Naive thymus-derived CD4-positive, alpha-beta T cell (primary cell): ENCODE measurements around the gene CD300H. TPM values are rescaled to one million over a fixed set of nuclear protein-coding genes. Genes with fewer than 3 reads are reported as not detected.
A peak's percentile ranks its signal among the peaks of the same experiment; 100 is the strongest.

Source experiments
- ATAC-seq: fragments of 150-1000 bp; cut with Tn5 transposase; 2 replicates; pipeline ENCODE4 v1.10.0; 2021; ENCODE audit warnings: mild to moderate bottlenecking, moderate library complexity
- CTCF ChIA-PET: fragments of 350-600 bp; sonication (Branson Sonifier 250); formaldehyde crosslinking; loops from one replicate; lab custom pipeline; 2021; ENCODE audit warnings: antibody characterized with exemption; lab: Charles Lee
- POLR2A ChIA-PET: fragments of 350-600 bp; sonication (Branson Sonifier 250); formaldehyde crosslinking; loops from one replicate; lab custom pipeline; 2021; ENCODE audit warnings: antibody characterized with exemption, inconsistent platforms; lab: Charles Lee
- DNase-seq, 9 donors: peaks; one replicate each; pipeline versions ENCODE4 v3.0.0 to v3.0.0-alpha.2; 2020 to 2022; ENCODE audit warnings: mixed read lengths in 1 of 9
- H3K27ac ChIP-seq: one replicate; pipeline ENCODE4 v1.7.0; 2013; ENCODE audit warnings: mild to moderate bottlenecking, low read depth, low read length, moderate library complexity
- H3K27me3 ChIP-seq, 2 donors: one replicate each; pipeline ENCODE4 v1.7.0; 2013; ENCODE audit warnings: low read length in 2 of 2, mild to moderate bottlenecking in 2 of 2, moderate library complexity in 2 of 2; ENCODE audit not compliant: control insufficient read depth in 2 of 2, insufficient read depth in 2 of 2
- H3K36me3 ChIP-seq, 3 experiments: 1 replicate in 2 of 3; 2 replicates in 1 of 3; pipeline ENCODE4 v1.7.0; 2013; ENCODE audit warnings: low read length in 3 of 3, mild to moderate bottlenecking in 3 of 3, moderate library complexity in 1 of 3; ENCODE audit not compliant: insufficient read depth in 3 of 3, control insufficient read depth in 2 of 3
- H3K4me1 ChIP-seq, 2 donors: one replicate each; pipeline ENCODE4 v1.7.0; 2013; ENCODE audit warnings: low read length in 2 of 2, mild to moderate bottlenecking in 2 of 2, moderate library complexity in 1 of 2; ENCODE audit not compliant: control insufficient read depth in 2 of 2, insufficient read depth in 2 of 2
- H3K4me3 ChIP-seq: 2 replicates; pipeline ENCODE4 v1.7.0; 2013; ENCODE audit warnings: mild to moderate bottlenecking, low read length
- H3K9me3 ChIP-seq, 3 experiments: 1 replicate in 2 of 3; 2 replicates in 1 of 3; pipeline ENCODE4 v1.7.0; 2013; ENCODE audit warnings: low read length in 3 of 3; ENCODE audit not compliant: control insufficient read depth in 2 of 3
- H3K27ac Mint-ChIP-seq, 9 donors: one replicate each; pipeline ENCODE4 v1.8.0; 2020 to 2022; ENCODE audit warnings: mixed read lengths in 9 of 9, mild to moderate bottlenecking in 8 of 9, moderate library complexity in 5 of 9, inconsistent platforms in 2 of 9
- H3K27me3 Mint-ChIP-seq, 5 donors: one replicate each; pipeline ENCODE4 v1.8.0; 2021 to 2022; ENCODE audit warnings: mixed read lengths in 5 of 5, mild to moderate bottlenecking in 1 of 5
- H3K36me3 Mint-ChIP-seq, 5 donors: one replicate each; pipeline ENCODE4 v1.8.0; 2020 to 2022; ENCODE audit warnings: mixed read lengths in 5 of 5, mild to moderate bottlenecking in 3 of 5, inconsistent platforms in 1 of 5
- H3K4me1 Mint-ChIP-seq, 7 donors: one replicate each; pipeline ENCODE4 v1.8.0; 2020 to 2022; ENCODE audit warnings: mixed read lengths in 7 of 7, mild to moderate bottlenecking in 3 of 7, inconsistent platforms in 1 of 7
- H3K4me3 Mint-ChIP-seq, 10 donors: one replicate each; pipeline ENCODE4 v1.8.0; 2020 to 2022; ENCODE audit warnings: mild to moderate bottlenecking in 10 of 10, mixed read lengths in 10 of 10, moderate library complexity in 6 of 10, inconsistent platforms in 2 of 10
- H3K9me3 Mint-ChIP-seq, 11 donors: one replicate each; pipeline ENCODE4 v1.8.0; 2020 to 2022; ENCODE audit warnings: mixed read lengths in 11 of 11, mild to moderate bottlenecking in 4 of 11, inconsistent platforms in 1 of 11, moderate library complexity in 1 of 11
- intact Hi-C, 2 donors: fragments of 100-400 bp; cut with micrococcal nuclease; formaldehyde crosslinking; loops; one replicate each; pipeline ENCODE4 v1.15.1; 2023
- polyA plus RNA-seq, 2 donors: library from polyadenylated mRNA; unstranded; fragments of 300-500 nt; fragmentation: Illumina TruSeq; gene quantifications; one replicate each; pipeline ENCODE4 v1.2.3, GENCODE V29; 2021
- total RNA-seq, 6 experiments: library from RNA in 5 of 6; stranded (reverse) in 5 of 6; gene quantifications; 1 replicate in 5 of 6; 2 replicates in 1 of 6; pipeline ENCODE4 v1.2.3 and lab custom pipeline; 2021 to 2026

Gene CD300H
- total and polyA plus RNA-seq, 7 experiments from 2014 or later = 0.72 to 18.3 TPM; not detected in 5

DNA sequence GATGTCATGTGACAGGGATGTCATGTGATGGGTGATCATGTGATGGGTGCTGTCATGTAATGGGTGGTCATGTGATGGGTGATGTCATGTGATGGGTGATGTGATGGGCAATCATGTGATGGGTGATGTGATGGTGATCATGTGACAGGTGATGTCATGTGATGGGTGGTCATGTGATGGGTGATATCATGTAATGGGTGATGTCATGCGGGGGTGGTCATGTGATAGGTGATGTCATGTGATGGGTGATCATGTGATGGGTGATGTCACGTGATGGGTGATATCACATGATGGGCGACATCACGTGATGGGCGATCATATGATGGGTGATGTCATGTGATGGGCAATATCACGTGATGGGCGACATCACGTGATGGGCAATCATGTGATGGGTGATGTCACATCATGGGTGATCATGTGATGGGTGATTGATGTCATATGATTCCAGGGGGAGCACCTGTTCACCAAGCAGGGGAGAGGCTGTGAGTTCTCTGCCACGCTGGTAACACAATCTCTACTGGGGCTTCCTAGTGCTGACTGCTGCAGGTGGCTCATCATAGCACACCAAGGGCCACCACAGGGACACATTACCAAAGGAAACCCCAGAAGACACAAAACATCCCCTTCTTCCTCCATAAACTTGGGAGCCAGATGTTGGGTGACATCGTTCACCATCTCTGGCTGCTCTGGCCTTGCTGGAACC is 52.5 kb downstream of the CD300H start:
- H3K27me3 ChIP-seq = no peaks in the 10 kb centered on the region
- Mint-ChIP-seq H3K4me3 (peak overlapping the region in 5 of 10 donors; percentile 34 to 68 (median 58)), H3K9me3 (peaks cover 8 to 29% (median 16%) of the 10 kb centered on the region in 11 donors), H3K27me3 (peaks cover 15 to 27% (median 22%) of the 10 kb centered on the region in 5 donors), H3K36me3 (peaks cover 0 to 15% (median 3%) of the 10 kb centered on the region in 5 donors), H3K4me1 (peaks cover 0 to 11% (median 0%) of the 10 kb centered on the region in 7 donors), H3K27ac (peak overlapping the region in 8 of 9 donors; percentile 61 to 98 (median 90))
- no peak overlapping the region for H3K4me3 ChIP-seq
- ChIA-PET POLR2A (no interaction called here), CTCF (no interaction called here)
- H3K4me1 ChIP-seq = no peaks in the 10 kb centered on the region
- H3K36me3 ChIP-seq = no peaks in the 10 kb centered on the region
- ATAC-seq (peak; percentile 32), DNase-seq (peak in 1 of 9 donors; percentile 19)
- H3K9me3 ChIP-seq = no peaks in the 10 kb centered on the region
- H3K27ac ChIP-seq = no peak overlapping the region
- intact Hi-C loops = no loop called here

DNA sequence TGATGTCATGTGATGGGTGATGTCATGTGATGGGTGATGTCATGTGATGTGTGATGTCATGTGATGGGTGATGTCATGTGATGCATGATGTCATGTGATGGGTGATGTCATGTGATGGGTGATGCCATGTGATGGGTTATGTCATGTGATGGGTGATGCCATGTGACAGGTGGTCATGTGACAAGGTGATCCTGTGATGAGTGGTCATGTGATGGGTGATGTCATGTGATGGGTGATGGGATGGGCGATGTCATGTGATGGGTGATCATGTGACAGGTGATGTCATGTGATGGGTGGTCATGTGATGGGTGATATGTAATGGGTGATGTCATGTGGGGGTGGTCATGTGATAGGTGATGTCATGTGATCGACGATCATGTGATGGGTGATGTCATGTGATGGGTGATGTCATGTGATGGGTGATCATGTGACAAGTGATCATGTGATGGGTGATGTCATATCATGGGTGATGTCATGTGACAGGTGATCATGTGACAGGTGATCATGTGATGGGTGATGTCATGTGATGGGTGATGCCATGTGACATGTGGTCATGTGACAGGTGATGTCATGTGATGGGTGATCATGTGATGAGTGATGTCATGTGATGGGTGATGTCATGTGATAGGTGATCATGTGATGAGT is 53.2 kb downstream of the CD300H start:
- intact Hi-C loops = no loop called here
- Mint-ChIP-seq H3K36me3 (peaks cover 0 to 15% (median 3%) of the 10 kb centered on the region in 5 donors), H3K4me3 (peak overlapping the region in 7 of 10 donors; percentile 11 to 68 (median 46)), H3K27me3 (peaks cover 10 to 27% (median 22%) of the 10 kb centered on the region in 5 donors), H3K4me1 (peaks cover 0 to 10% (median 0%) of the 10 kb centered on the region in 7 donors), H3K9me3 (peaks cover 7 to 28% (median 15%) of the 10 kb centered on the region in 11 donors), H3K27ac (peak overlapping the region; percentile 61 to 98 (median 89))
- Histone ChIP-seq H3K9me3 (no peaks in the 10 kb centered on the region), H3K27ac (no peak overlapping the region), H3K36me3 (no peaks in the 10 kb centered on the region), H3K4me1 (no peaks in the 10 kb centered on the region), H3K4me3 (no peak overlapping the region), H3K27me3 (no peaks in the 10 kb centered on the region)
- ATAC-seq = peak; percentile 26
- DNase-seq = peak in 8 of 9 donors; percentile 5 to 68 (median 30)
- POLR2A ChIA-PET = no interaction called here
- CTCF ChIA-PET = no interaction called here

DNA sequence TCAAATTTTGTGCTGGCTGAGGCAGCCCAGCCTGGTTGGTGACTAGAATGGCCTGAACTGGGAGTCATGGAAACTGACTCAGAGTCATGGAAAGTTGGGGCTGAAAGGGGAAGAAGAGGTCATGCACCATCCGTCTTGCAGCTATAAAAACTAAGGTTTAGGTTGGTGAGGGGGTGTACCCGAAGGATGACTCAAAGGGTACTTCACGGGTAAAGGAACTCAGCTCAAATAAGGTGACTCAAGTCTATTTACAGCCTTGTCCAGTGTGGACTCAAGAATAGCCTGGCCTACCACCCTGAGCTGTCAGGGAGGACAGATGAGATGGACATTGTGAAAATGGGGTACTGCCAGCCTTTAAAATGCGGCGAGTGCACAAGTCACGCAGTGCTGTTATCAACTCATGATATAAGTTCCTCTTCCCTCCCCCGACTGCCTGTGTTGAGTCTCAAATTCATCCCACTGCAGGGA is 54.7 kb downstream of the CD300H start:
- peaks cover 0 to 10% (median 0%) of the 10 kb centered on the region in 7 donors for H3K4me1 Mint-ChIP-seq
- POLR2A ChIA-PET = no interaction called here
- Histone ChIP-seq H3K9me3 (no peaks in the 10 kb centered on the region), H3K36me3 (no peaks in the 10 kb centered on the region), H3K27me3 (no peaks in the 10 kb centered on the region), H3K4me3 (no peak overlapping the region), H3K4me1 (no peaks in the 10 kb centered on the region), H3K27ac (no peak overlapping the region)
- peaks cover 7 to 27% (median 16%) of the 10 kb centered on the region in 5 donors for H3K27me3 Mint-ChIP-seq
- no peak overlapping the region for H3K27ac Mint-ChIP-seq
- H3K9me3 Mint-ChIP-seq = peaks cover 2 to 16% (median 10%) of the 10 kb centered on the region in 11 donors
- CTCF ChIA-PET = no interaction called here
- peak in 1 of 9 donors; percentile 53 for DNase-seq
- ATAC-seq = peak; percentile 87
- intact Hi-C loops = no loop called here
- peaks cover 0 to 12% (median 0%) of the 10 kb centered on the region in 5 donors for H3K36me3 Mint-ChIP-seq
- H3K4me3 Mint-ChIP-seq = no peak overlapping the region

DNA sequence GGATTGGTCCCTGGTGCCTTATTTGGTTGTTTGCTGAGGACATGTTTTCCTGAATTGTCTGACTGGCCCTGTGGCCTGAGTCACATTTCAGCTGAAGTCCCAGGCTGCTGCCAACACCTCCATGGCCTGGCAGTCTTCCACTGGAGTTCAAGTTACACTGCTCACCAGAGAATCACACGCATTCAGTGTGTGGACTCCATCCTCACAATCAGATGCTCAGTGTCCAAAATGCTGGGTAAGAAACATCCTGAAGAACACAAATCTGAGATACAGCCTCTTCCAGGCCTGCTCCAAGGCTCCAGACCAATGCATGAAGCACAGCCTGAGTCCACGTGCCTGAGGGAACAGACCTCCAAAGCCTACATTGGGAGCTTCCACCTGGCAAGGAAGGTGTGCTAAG is 55.3 kb downstream of the CD300H start:
- Histone ChIP-seq H3K27ac (no peak overlapping the region), H3K36me3 (no peaks in the 10 kb centered on the region), H3K4me1 (no peaks in the 10 kb centered on the region), H3K9me3 (no peaks in the 10 kb centered on the region), H3K4me3 (no peak overlapping the region), H3K27me3 (no peaks in the 10 kb centered on the region)
- ChIA-PET POLR2A (no interaction called here), CTCF (no interaction called here)
- intact Hi-C loops = no loop called here
- H3K4me3 Mint-ChIP-seq = no peak overlapping the region
- peaks cover 4 to 26% (median 14%) of the 10 kb centered on the region in 5 donors for H3K27me3 Mint-ChIP-seq
- ATAC-seq (no peak), DNase-seq (no peak)
- peak overlapping the region in 1 of 9 donors; percentile 15 for H3K27ac Mint-ChIP-seq
- peaks cover 0 to 12% (median 0%) of the 10 kb centered on the region in 5 donors for H3K36me3 Mint-ChIP-seq
- H3K4me1 Mint-ChIP-seq = peaks cover 0 to 10% (median 0%) of the 10 kb centered on the region in 7 donors
- peaks cover 0 to 12% (median 9%) of the 10 kb centered on the region in 11 donors for H3K9me3 Mint-ChIP-seq

Other genes with a start within 250 kb of the CD300H start
- 1 to 10 TPM in 1 of 5 experiments, under 1 TPM in 3, not detected in 1; 0.34 to 1.2 (median 0.47) TPM for gene KIF19, start 241.3 kb downstream of the CD300H start, total RNA-seq
- not detected for gene KIF19, start 241.3 kb downstream of the CD300H start, polyA plus RNA-seq
- gene BTBD17, start 205.6 kb downstream of the CD300H start, total RNA-seq = not detected
- not detected for gene BTBD17, start 205.6 kb downstream of the CD300H start, polyA plus RNA-seq
- not detected for gene GPR142, start 200.0 kb downstream of the CD300H start, total RNA-seq
- not detected for gene GPR142, start 200.0 kb downstream of the CD300H start, polyA plus RNA-seq
- 1 to 10 TPM in 1 of 5 experiments, under 1 TPM in 2, not detected in 2; 0.13 to 1.9 (median 0.29) TPM for gene GPRC5C, start 135.4 kb downstream of the CD300H start, total RNA-seq
- not detected for gene GPRC5C, start 135.4 kb downstream of the CD300H start, polyA plus RNA-seq
- gene CD300A, start 100.9 kb downstream of the CD300H start, total RNA-seq = 10 to 100 TPM in 2 of 5 experiments, 1 to 10 TPM in 3; 5.0 to 52.4 (median 6.8) TPM
- 1 to 10 TPM; 5.8 to 9.5 TPM for gene CD300A, start 100.9 kb downstream of the CD300H start, polyA plus RNA-seq
- 10 to 100 TPM in 1 of 5 experiments, 1 to 10 TPM in 1, under 1 TPM in 2, not detected in 1; 0.27 to 23.9 (median 2.0) TPM for gene CD300LB, start 36.0 kb downstream of the CD300H start, total RNA-seq
- gene CD300LB, start 36.0 kb downstream of the CD300H start, polyA plus RNA-seq = not detected
- 10 to 100 TPM in 1 of 5 experiments, 1 to 10 TPM in 1, under 1 TPM in 3; 0.22 to 20.5 (median 0.58) TPM for gene CD300C, start 21.4 kb downstream of the CD300H start, total RNA-seq
- not detected for gene CD300C, start 21.4 kb downstream of the CD300H start, polyA plus RNA-seq
- under 1 TPM in 1 of 5 experiments, not detected in 4; 0.39 TPM for gene CD300LD, start 24.8 kb upstream of the CD300H start, total RNA-seq
- gene CD300LD, start 24.8 kb upstream of the CD300H start, polyA plus RNA-seq = not detected
- gene CD300E, start 56.2 kb upstream of the CD300H start, total RNA-seq = 10 to 100 TPM in 2 of 5 experiments, not detected in 3; 11.9 to 93.1 TPM
- not detected for gene CD300E, start 56.2 kb upstream of the CD300H start, polyA plus RNA-seq
- gene CD300LF, start 145.4 kb upstream of the CD300H start, total RNA-seq = 10 to 100 TPM in 1 of 5 experiments, 1 to 10 TPM in 1, under 1 TPM in 2, not detected in 1; 0.46 to 41.0 (median 2.7) TPM
- gene CD300LF, start 145.4 kb upstream of the CD300H start, polyA plus RNA-seq = not detected
- 10 to 100 TPM; 23.6 to 58.5 (median 34.4) TPM for gene RAB37, start 169.7 kb upstream of the CD300H start, total RNA-seq
- 10 to 100 TPM; 30.4 to 30.7 TPM for gene RAB37, start 169.7 kb upstream of the CD300H start, polyA plus RNA-seq
- 100 to 1,000 TPM in 4 of 5 experiments, 10 to 100 TPM in 1; 93.1 to 279 (median 156) TPM for gene NHERF1, start 181.1 kb upstream of the CD300H start, total RNA-seq
- gene NHERF1, start 181.1 kb upstream of the CD300H start, polyA plus RNA-seq = 100 to 1,000 TPM; 273 to 393 TPM
- gene NAT9, start 208.8 kb upstream of the CD300H start, total RNA-seq = 10 to 100 TPM; 41.4 to 78.8 (median 56.9) TPM
- 10 to 100 TPM; 16.8 to 37.9 TPM for gene NAT9, start 208.8 kb upstream of the CD300H start, polyA plus RNA-seq